Mesenchymal stem cell (in vitro differentiated cells and primary cell): ENCODE data around the gene MEPCE.
A peak's percentile ranks its signal among the peaks of the same experiment; 100 is the strongest.

Source experiments
- DNase-seq: peaks from one replicate; pipeline ENCODE4 v3.0.0-alpha.2; 2013
- H2AFZ ChIP-seq: one replicate; pipeline ENCODE4 v1.6.1; 2013; ENCODE audit warnings: low read depth, mild to moderate bottlenecking, control low read depth, inconsistent platforms, low read length, moderate library complexity
- H2AK5ac ChIP-seq: 2 replicates; pipeline ENCODE4 v1.6.1; 2013; ENCODE audit warnings: low read length, moderate library complexity, mild to moderate bottlenecking, inconsistent platforms; ENCODE audit not compliant: severe bottlenecking
- H2BK120ac ChIP-seq: one replicate; pipeline ENCODE4 v1.6.1; 2013; ENCODE audit warnings: low read depth, mild to moderate bottlenecking, inconsistent platforms, low read length, moderate library complexity
- H2BK12ac ChIP-seq, 2 experiments: one replicate each; pipeline ENCODE4 v1.6.1; 2013; ENCODE audit warnings: inconsistent platforms in 2 of 2, low read length in 2 of 2, mild to moderate bottlenecking in 2 of 2, moderate library complexity in 2 of 2, control low read depth in 1 of 2
- H2BK15ac ChIP-seq: one replicate; pipeline ENCODE4 v1.6.1; 2013; ENCODE audit warnings: mild to moderate bottlenecking, low read depth, inconsistent platforms; ENCODE audit not compliant: poor library complexity, severe bottlenecking
- H2BK5ac ChIP-seq: 2 replicates; pipeline ENCODE4 v1.6.1; 2013; ENCODE audit warnings: low read depth, mild to moderate bottlenecking, low read length, control low read depth, inconsistent platforms; ENCODE audit not compliant: poor library complexity, severe bottlenecking
- H3K14ac ChIP-seq, 2 experiments: one replicate each; pipeline ENCODE4 v1.6.1; 2013; ENCODE audit warnings: inconsistent platforms in 2 of 2, low read length in 2 of 2, control low read depth in 1 of 2, mild to moderate bottlenecking in 1 of 2, moderate library complexity in 1 of 2
- H3K18ac ChIP-seq, 2 experiments: one replicate each; pipeline ENCODE4 v1.6.1; 2013; ENCODE audit warnings: inconsistent platforms in 2 of 2, low read length in 2 of 2, control low read depth in 1 of 2, low read depth in 1 of 2, mild to moderate bottlenecking in 1 of 2
- H3K23ac ChIP-seq, 2 experiments: one replicate each; pipeline ENCODE4 v1.6.1; 2013; ENCODE audit warnings: inconsistent platforms in 2 of 2, low read length in 2 of 2, mild to moderate bottlenecking in 2 of 2, moderate library complexity in 2 of 2, control low read depth in 1 of 2
- H3K27ac ChIP-seq: 2 replicates; pipeline ENCODE4 v1.5.1; 2013; ENCODE audit warnings: mild to moderate bottlenecking, moderate library complexity, low read length, control low read depth, inconsistent platforms; ENCODE audit not compliant: poor library complexity, severe bottlenecking
- H3K27me3 ChIP-seq, 2 experiments: 2 replicates each; pipeline versions ENCODE4 v1.6.1 to v1.7.0; 2013; ENCODE audit warnings: low read length in 2 of 2, mild to moderate bottlenecking in 2 of 2, moderate library complexity in 2 of 2, control low read depth in 1 of 2, inconsistent platforms in 1 of 2; ENCODE audit not compliant: control insufficient read depth in 1 of 2, insufficient read depth in 1 of 2
- H3K36me3 ChIP-seq, 2 experiments: 2 replicates each; pipeline versions ENCODE4 v1.6.1 to v1.7.0; 2013; ENCODE audit warnings: low read length in 2 of 2, control low read depth in 1 of 2, inconsistent platforms in 1 of 2, low read depth in 1 of 2, mild to moderate bottlenecking in 1 of 2; ENCODE audit not compliant: insufficient read depth in 2 of 2, control insufficient read depth in 1 of 2
- H3K4ac ChIP-seq, 2 experiments: one replicate each; pipeline ENCODE4 v1.6.1; 2013; ENCODE audit warnings: inconsistent platforms in 2 of 2, low read length in 2 of 2, mild to moderate bottlenecking in 2 of 2, moderate library complexity in 2 of 2, control low read depth in 1 of 2, low read depth in 1 of 2
- H3K4me1 ChIP-seq: 2 replicates; pipeline ENCODE4 v1.6.1; 2013; ENCODE audit warnings: low read depth, low read length, control low read depth; ENCODE audit not compliant: control insufficient read depth, insufficient read depth
- H3K4me2 ChIP-seq: 2 replicates; pipeline ENCODE4 v1.6.1; 2013; ENCODE audit warnings: low read length, mild to moderate bottlenecking, inconsistent platforms; ENCODE audit not compliant: poor library complexity, severe bottlenecking
- H3K4me3 ChIP-seq, 2 experiments: 2 replicates each; pipeline versions ENCODE4 v1.5.1 to v1.7.0; 2013; ENCODE audit warnings: low read length in 2 of 2, mild to moderate bottlenecking in 2 of 2, control low read depth in 1 of 2, low read depth in 1 of 2; ENCODE audit not compliant: insufficient read depth in 1 of 2
- H3K79me1 ChIP-seq: replicated peaks from 2 replicates; pipeline ENCODE4 v1.6.1; 2013; ENCODE audit warnings: mild to moderate bottlenecking, control low read depth, low read length, inconsistent platforms; ENCODE audit not compliant: poor library complexity, severe bottlenecking
- H3K9ac ChIP-seq: 2 replicates; pipeline ENCODE4 v1.7.0; 2013; ENCODE audit warnings: mild to moderate bottlenecking, low read length, moderate library complexity
- H3K9me3 ChIP-seq: 2 replicates; pipeline ENCODE4 v1.7.0; 2013; ENCODE audit warnings: mild to moderate bottlenecking, low read length; ENCODE audit not compliant: control insufficient read depth
- H4K8ac ChIP-seq: one replicate; pipeline ENCODE4 v1.6.1; 2013; ENCODE audit warnings: inconsistent platforms, mild to moderate bottlenecking, low read length, moderate library complexity
- H4K91ac ChIP-seq: one replicate; pipeline ENCODE4 v1.6.1; 2013; ENCODE audit warnings: mild to moderate bottlenecking, low read length, inconsistent platforms
- WGBS: methylation state at CpG from one replicate; pipeline ENCODE4 v1.1.7; 2013; ENCODE audit warnings: mixed read lengths; 5-methylcytosine and 5-hydroxymethylcytosine counted together

Gene MEPCE

DNA sequence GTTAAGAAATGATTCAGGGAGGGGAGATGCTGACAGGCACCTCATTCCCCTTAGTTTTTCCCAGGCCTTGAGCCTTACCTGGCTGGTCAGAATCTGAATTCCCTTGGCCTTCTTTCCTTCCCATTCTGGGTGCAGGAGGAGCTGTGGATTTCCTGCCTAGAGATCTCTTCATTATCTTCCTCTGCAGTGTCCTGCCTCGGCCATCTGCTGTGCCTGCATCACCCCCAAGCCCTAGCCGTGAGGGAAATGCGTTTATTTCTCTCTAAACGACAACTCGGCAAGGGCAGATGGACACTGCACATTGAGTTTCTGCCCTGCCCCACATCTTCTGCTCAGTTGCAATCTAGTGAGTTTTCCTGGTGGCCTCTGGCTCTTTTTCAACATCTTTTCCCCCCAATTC is 27.8 kb upstream of the MEPCE start:
- Histone ChIP-seq H3K36me3 (no peaks in the 10 kb centered on the region), H3K4me2 (no peak overlapping the region), H4K8ac (no peak overlapping the region), H2BK12ac (no peak overlapping the region), H3K9me3 (no peaks in the 10 kb centered on the region), H3K9ac (no peak overlapping the region), H2AK5ac (no peak overlapping the region), H2BK15ac (no peak overlapping the region), H3K4me3 (no peak overlapping the region), H2BK5ac (no peak overlapping the region), H3K79me1 (no peaks in the 10 kb centered on the region), H3K4me1 (no peaks in the 10 kb centered on the region), H4K91ac (no peak overlapping the region), H3K4ac (no peak overlapping the region), H2BK120ac (no peak overlapping the region), H2AFZ (no peak overlapping the region), H3K27ac (no peak overlapping the region), H3K23ac (no peak overlapping the region), H3K18ac (no peak overlapping the region), H3K27me3 (peaks cover 20 to 58% of the 10 kb centered on the region in 2 experiments), H3K14ac (no peak overlapping the region)
- no peak for DNase-seq
- 68% methylated on average over 5 of the region's 5 CpGs for WGBS

DNA sequence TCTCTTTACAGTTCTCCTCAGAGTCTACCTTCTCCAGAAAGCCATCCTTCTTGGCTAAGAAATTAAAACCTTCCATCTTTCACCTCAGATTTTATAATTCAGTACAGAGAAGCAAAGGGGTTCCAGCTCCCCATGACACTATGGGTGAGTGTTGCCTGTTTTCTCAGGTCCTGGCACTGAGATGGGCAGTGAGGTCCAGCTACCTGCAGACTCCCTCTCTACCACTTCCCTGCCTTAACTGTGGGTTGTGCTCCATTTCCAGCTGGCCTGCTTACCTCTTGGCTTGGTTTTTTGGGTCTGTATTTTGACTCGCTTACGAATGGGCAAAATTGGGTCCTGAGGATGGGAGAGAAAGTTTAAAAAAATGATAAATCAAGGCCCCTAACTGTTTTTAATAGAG is 27.4 kb upstream of the MEPCE start:
- Histone ChIP-seq H3K4me2 (no peak overlapping the region), H3K4ac (no peak overlapping the region), H2BK12ac (no peak overlapping the region), H3K79me1 (no peaks in the 10 kb centered on the region), H4K8ac (no peak overlapping the region), H2BK120ac (no peak overlapping the region), H2AFZ (no peak overlapping the region), H3K4me1 (peaks cover under 1% of the 10 kb centered on the region), H3K36me3 (no peaks in the 10 kb centered on the region), H3K27ac (no peak overlapping the region), H3K9ac (no peak overlapping the region), H3K9me3 (no peaks in the 10 kb centered on the region), H4K91ac (no peak overlapping the region), H2AK5ac (no peak overlapping the region), H3K27me3 (peaks cover 17 to 60% of the 10 kb centered on the region in 2 experiments), H3K18ac (no peak overlapping the region), H3K14ac (no peak overlapping the region), H2BK5ac (no peak overlapping the region), H3K23ac (no peak overlapping the region), H3K4me3 (no peak overlapping the region), H2BK15ac (no peak overlapping the region)
- WGBS = 91% methylated on average over 2 of the region's 2 CpGs
- no peak for DNase-seq

DNA sequence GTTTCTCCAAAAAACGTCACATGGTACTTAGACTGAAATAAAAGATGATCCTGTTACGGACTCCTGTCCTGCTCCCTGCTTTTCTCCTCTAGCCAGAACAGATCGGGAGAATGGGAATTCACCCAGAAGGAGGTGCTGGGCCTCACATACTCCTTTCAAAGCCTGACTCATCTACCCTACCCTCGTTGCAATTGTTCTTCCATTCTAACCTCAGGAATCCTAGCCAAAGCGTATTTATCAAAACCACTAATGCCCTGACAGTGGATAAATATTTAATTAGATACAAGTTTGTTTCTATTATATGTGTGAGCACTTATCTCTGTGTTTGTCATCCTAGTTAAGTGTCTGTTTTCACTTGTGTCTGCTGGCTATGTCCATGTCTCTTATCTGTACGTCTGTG is 22.9 kb upstream of the MEPCE start:
- Histone ChIP-seq H2AK5ac (no peak overlapping the region), H3K9me3 (no peaks in the 10 kb centered on the region), H3K9ac (no peak overlapping the region), H2BK15ac (no peak overlapping the region), H2AFZ (no peak overlapping the region), H2BK120ac (no peak overlapping the region), H3K23ac (no peak overlapping the region), H2BK5ac (no peak overlapping the region), H2BK12ac (no peak overlapping the region), H3K18ac (no peak overlapping the region), H3K36me3 (no peaks in the 10 kb centered on the region), H3K4ac (no peak overlapping the region), H3K79me1 (no peaks in the 10 kb centered on the region), H3K27ac (no peak overlapping the region), H4K91ac (no peak overlapping the region), H3K4me3 (no peak overlapping the region), H3K27me3 (peaks cover 3 to 56% of the 10 kb centered on the region in 2 experiments), H3K14ac (no peak overlapping the region), H3K4me1 (peaks cover 3% of the 10 kb centered on the region), H3K4me2 (no peak overlapping the region), H4K8ac (no peak overlapping the region)
- 34% methylated on average over 4 of the region's 6 CpGs for WGBS
- DNase-seq = peak; percentile 69

DNA sequence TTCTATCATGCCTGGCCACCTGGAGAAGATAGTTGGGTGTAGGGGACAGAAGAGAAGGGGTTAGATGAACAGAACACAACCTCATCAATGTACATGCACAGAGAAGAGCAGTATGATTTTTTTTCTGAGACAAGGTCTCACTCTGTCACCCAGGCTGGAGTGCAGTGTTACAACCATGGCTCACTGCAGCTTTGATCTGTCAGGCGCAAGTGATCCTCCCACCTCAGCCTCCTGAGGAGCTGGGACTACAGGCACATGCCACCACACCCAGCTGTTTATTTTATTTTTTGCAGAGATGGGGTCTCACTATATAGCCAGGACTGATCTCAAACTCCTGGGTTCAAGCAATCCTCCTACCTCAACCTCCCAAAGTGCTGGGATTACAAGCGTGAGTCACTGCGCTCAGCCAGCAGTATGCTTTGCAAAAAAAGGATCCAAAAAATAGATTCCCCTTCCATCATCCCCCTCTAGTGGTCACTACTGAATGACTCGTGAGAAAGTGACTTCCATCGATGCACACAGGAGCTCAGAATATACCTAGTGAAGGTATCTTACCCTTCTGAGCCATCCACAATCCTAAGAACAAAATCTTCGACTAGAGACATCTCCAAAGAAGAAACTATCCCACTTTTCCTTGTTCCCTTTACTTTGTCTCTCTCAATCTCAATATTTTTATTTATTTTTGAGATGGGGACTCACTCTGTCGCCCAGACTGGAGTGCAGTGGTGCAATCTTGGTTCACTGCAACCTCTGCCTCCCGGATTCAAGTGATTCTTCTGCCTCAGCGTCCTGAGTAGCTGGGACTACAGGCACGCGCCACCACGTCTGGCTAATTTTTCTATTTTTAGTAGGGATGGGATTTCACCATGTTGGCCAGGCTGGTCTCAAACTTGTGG is 22.1 kb upstream of the MEPCE start:
- no peak overlapping the region for H2BK12ac ChIP-seq
- no peaks in the 10 kb centered on the region for H3K9me3 ChIP-seq
- H2AFZ ChIP-seq = no peak overlapping the region
- no peak overlapping the region for H4K91ac ChIP-seq
- H2AK5ac ChIP-seq = no peak overlapping the region
- H3K23ac ChIP-seq = no peak overlapping the region
- no peak overlapping the region for H2BK15ac ChIP-seq
- no peak overlapping the region for H3K27ac ChIP-seq
- H3K4me2 ChIP-seq = no peak overlapping the region
- H3K14ac ChIP-seq = no peak overlapping the region
- 36% methylated on average over 12 of the region's 12 CpGs for WGBS
- peaks cover 3 to 54% of the 10 kb centered on the region in 2 experiments for H3K27me3 ChIP-seq
- DNase-seq = peak; percentile 75
- H3K4me1 ChIP-seq = peaks cover 3% of the 10 kb centered on the region
- H3K18ac ChIP-seq = no peak overlapping the region
- no peak overlapping the region for H2BK120ac ChIP-seq
- H3K36me3 ChIP-seq = no peaks in the 10 kb centered on the region
- no peak overlapping the region for H4K8ac ChIP-seq
- H3K4ac ChIP-seq = no peak overlapping the region
- H3K4me3 ChIP-seq = no peak overlapping the region
- H3K9ac ChIP-seq = no peak overlapping the region
- H3K79me1 ChIP-seq = no peaks in the 10 kb centered on the region
- H2BK5ac ChIP-seq = no peak overlapping the region
